HTR-8/SVneo (cell line): ENCODE measurements around the gene RTN4R.
"Not testable (repeated sequence)": the region's sequence is repeated elsewhere in the genome, so short reads cannot be mapped to it uniquely, and the experiment has no call there.

Source experiments
- DNase-seq: peaks from one replicate; pipeline ENCODE4 v3.0.0; 2011; ENCODE audit warnings: low spot score, mixed read lengths; ENCODE audit not compliant: insufficient read length
- FAIRE-seq: peaks from 2 replicates; lab custom pipeline; 2011; peaks lifted over from hg19 to GRCh38; lab: Jason Lieb, UNC

The RTN4R gene

GRCh38 chr22:20290045-20290392 lies 21.9 kb upstream of the RTN4R start:
- no peak for FAIRE-seq

GRCh38 chr22:20289182-20290044 lies 21.3 kb upstream of the RTN4R start:
- not testable (repeated sequence) for DNase-seq

More at GRCh38 chr22:20290045-20290392, 21.9 kb upstream of the RTN4R start:
- DNase-seq = no peak

GRCh38 chr22:20286784-20287423 lies 18.8 kb upstream of the RTN4R start:
- not testable (repeated sequence) for DNase-seq
- FAIRE-seq = peak; percentile 44

More at GRCh38 chr22:20289182-20290044, 21.3 kb upstream of the RTN4R start:
- FAIRE-seq = peak; percentile 4

- DNase-seq, FAIRE-seq: not testable (repeated sequence)
These were observed 18.2 kb upstream of the RTN4R start for GRCh38 chr22:20286312-20286660.

- DNase-seq (peak; percentile 23), FAIRE-seq (peak; percentile 54)
These were observed 17.6 kb upstream of the RTN4R start for GRCh38 chr22:20285473-20286311.

GRCh38 chr22:20284471-20285086 lies 16.5 kb upstream of the RTN4R start:
- FAIRE-seq (no peak), DNase-seq (no peak)

GRCh38 chr22:20283674-20284066 lies 15.6 kb upstream of the RTN4R start:
- FAIRE-seq (no peak), DNase-seq (no peak)

GRCh38 chr22:20282901-20283673 lies 15.0 kb upstream of the RTN4R start:
- FAIRE-seq (no peak), DNase-seq (no peak)

- FAIRE-seq = no peak
- no peak for DNase-seq
These were observed 13.8 kb upstream of the RTN4R start for GRCh38 chr22:20281891-20282290.

- FAIRE-seq = not testable (repeated sequence)
These were observed 13.4 kb upstream of the RTN4R start for GRCh38 chr22:20281473-20281872.

GRCh38 chr22:20280866-20281265 lies 12.7 kb upstream of the RTN4R start:
- FAIRE-seq (no peak), DNase-seq (no peak)

More at GRCh38 chr22:20281473-20281872, 13.4 kb upstream of the RTN4R start:
- not testable (repeated sequence) for DNase-seq

- DNase-seq, FAIRE-seq: not testable (repeated sequence)
These were observed 12.0 kb upstream of the RTN4R start for GRCh38 chr22:20280163-20280562.

- DNase-seq (peak; percentile 24), FAIRE-seq (peak; percentile 79)
These were observed 11.6 kb upstream of the RTN4R start for GRCh38 chr22:20279662-20280134.

- FAIRE-seq = peak; percentile 38
- DNase-seq = not testable (repeated sequence)
These were observed 10.8 kb upstream of the RTN4R start for GRCh38 chr22:20278726-20279490.

- not testable (repeated sequence) for FAIRE-seq, DNase-seq
These were observed 10.0 kb upstream of the RTN4R start for GRCh38 chr22:20277936-20278635.

GRCh38 chr22:20276468-20276867 lies 8.3 kb upstream of the RTN4R start:
- no peak for FAIRE-seq
- no peak for DNase-seq

- DNase-seq = no peak
- FAIRE-seq = no peak
These were observed 7.7 kb upstream of the RTN4R start for GRCh38 chr22:20275836-20276235.

GRCh38 chr22:20275325-20275724 lies 7.2 kb upstream of the RTN4R start:
- FAIRE-seq, DNase-seq: not testable (repeated sequence)
